ENCODE results near the gene SPAG9.

SPAG9 gene

DNA sequence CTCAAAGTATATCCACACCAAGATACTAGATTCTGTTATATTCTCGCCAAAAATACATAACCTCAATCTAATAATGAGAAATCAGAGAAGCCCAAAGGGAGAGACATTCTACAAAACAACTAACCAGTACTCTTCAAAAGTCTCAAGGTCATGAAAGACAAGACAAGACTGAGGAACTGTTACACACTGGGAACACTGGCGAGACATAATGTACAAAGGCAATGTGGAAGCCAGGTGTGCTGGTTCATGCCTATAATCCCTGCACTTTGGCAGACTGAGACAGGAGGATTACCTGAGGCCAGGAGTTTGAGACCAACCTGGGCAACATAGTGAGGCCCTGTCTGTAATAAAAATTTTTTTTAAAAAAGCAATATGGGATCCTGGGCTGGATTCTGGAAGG, 85.9 kb downstream of the SPAG9 start:
- FAIRE-seq: no peak
- no peak for TF ChIP-seq CTCF (IDR thresholded peaks at IDR 0.05; ENCODE audit: insufficient read depth, missing control alignments)

DNA sequence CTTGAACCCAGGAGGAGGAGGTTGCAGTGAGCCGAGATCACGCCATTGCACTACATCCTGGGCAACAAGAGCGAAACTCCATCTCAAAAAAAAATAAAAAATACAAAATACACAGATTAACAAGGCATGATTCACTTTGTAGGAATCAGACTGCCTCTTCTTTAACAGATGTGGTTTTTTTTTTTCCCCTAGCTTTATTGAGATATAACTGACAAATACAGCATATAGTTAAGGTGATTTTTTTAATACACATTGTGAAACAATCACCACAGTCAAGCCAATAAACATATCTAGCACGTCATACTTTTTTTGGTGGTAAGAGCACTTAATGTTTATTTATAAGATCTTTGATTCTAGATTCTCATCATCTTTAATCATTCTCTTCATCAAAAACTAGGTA, 87.8 kb downstream of the SPAG9 start:
- FAIRE-seq: no peak
- no peak for TF ChIP-seq CTCF (IDR thresholded peaks at IDR 0.05; ENCODE audit: insufficient read depth, missing control alignments)
- DNase-seq (ENCODE audit: insufficient read length, low spot score): no peak

More for the DNA sequence above, 85.9 kb downstream of the SPAG9 start:
- no peak for DNase-seq (ENCODE audit: insufficient read length, low spot score)

GRCh38 chr17:51029568-51030463, 90.9 kb downstream of the SPAG9 start:
- TF ChIP-seq CTCF (IDR thresholded peaks at IDR 0.05; ENCODE audit: insufficient read depth, missing control alignments): no peak
- DNase-seq (ENCODE audit: insufficient read length, low spot score): no peak
- FAIRE-seq: no peak

DNA sequence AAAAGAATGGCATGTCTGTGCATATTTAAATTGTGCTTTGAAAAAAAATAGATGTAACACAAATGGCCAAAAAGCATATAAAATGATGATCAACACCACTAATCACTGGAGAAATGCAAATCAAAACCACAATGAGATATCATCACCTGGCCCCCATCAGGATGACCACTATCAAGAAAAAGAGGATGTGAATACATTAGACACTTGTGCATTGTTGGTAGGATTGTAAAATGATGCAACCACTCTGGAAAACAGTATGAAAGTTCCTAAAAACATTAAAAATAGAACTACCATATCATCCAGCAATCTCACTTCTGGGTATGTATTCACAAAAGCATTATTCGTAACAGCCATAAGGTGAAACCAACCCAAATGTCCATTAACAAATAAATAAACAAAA, 91.5 kb downstream of the SPAG9 start:
- TF ChIP-seq CTCF (IDR thresholded peaks at IDR 0.05; ENCODE audit: insufficient read depth, missing control alignments): no peak
- DNase-seq (ENCODE audit: insufficient read length, low spot score) (no peak), FAIRE-seq (no peak)

DNA sequence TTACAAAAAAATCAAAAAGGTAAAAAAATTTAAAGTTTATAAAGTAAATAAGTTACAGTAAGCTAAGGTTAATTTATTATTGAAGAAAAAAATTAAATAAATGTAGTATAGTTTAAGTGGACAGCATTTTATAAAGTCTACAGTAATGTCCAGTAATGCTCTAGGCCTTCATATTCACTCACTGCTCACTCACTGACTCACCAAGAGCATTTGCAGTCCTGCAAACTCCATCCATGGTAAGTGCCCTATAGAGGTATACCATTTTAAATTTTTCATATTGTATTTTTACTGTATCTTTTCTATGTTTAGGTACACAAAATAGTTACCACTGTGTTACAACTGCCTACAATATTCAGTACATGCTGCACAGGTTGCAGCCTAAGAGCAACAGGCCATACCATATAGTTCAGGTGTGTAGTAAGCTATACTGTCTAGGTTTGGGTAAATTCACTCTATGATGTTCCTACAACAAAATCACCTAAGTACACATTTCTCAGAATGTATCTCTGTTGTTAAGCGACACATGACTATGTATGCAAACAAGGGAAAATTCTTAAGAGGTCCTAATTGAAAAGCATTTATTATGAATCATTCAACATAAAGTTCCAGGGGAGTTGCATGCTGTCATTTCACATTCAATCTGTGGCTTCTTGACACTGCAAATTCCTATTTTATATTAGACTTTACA, 92.3 kb downstream of the SPAG9 start:
- no peak for DNase-seq (ENCODE audit: insufficient read length, low spot score)
- FAIRE-seq: no peak

GRCh38 chr17:51018541-51018940, 102.1 kb downstream of the SPAG9 start:
- FAIRE-seq (no peak), DNase-seq (ENCODE audit: insufficient read length, low spot score) (no peak)
- TF ChIP-seq CTCF (IDR thresholded peaks at IDR 0.05; ENCODE audit: insufficient read depth, missing control alignments): no peak

More for the DNA sequence above, 92.3 kb downstream of the SPAG9 start:
- no peak for TF ChIP-seq CTCF (IDR thresholded peaks at IDR 0.05; ENCODE audit: insufficient read depth, missing control alignments)

DNA sequence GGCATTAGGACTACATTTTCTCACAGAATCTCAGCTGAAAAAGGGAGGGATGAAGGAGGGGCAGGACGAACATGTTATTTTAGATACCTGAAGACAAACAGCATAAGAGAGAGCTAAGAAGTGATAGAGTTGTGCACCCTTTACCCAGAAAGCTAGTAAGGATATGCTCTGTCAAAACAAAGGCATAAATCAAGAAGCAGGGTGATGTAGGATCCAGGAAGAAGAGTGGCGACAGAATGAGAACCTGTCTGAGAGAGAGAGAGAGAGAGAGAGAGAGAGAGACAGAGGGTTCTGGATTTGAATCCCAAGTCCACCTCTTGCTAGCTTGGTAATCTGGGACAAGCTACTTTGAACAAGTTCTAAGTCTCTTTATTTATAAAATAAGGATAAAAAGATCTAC, 103.4 kb downstream of the SPAG9 start:
- no peak for DNase-seq (ENCODE audit: insufficient read length, low spot score)
- no peak for FAIRE-seq
- TF ChIP-seq CTCF (IDR thresholded peaks at IDR 0.05; ENCODE audit: insufficient read depth, missing control alignments): no peak

Data from D721Med (cell line).